ENCODE data around the gene PKHD1.

PKHD1 gene

GRCh38 chr6:51777618-51778017, 309.8 kb downstream of the PKHD1 start:
- no peak for DNase-seq

- DNase-seq: no peak
These were observed 311.2 kb downstream of the PKHD1 start for GRCh38 chr6:51775942-51776860.

GRCh38 chr6:51768087-51768486, 319.3 kb downstream of the PKHD1 start:
- no peak for DNase-seq

GRCh38 chr6:51765230-51765629, 322.2 kb downstream of the PKHD1 start:
- DNase-seq: no peak

- DNase-seq: peak in 1 of 2 experiments; percentile 25
These were observed 333.8 kb downstream of the PKHD1 start for GRCh38 chr6:51753635-51754034.

- DNase-seq: no peak
These were observed 343.4 kb downstream of the PKHD1 start for GRCh38 chr6:51743999-51744398.

- no peak for DNase-seq
These were observed 346.8 kb downstream of the PKHD1 start for GRCh38 chr6:51740658-51741057.

GRCh38 chr6:51738614-51739013, 348.8 kb downstream of the PKHD1 start:
- no peak for DNase-seq

- DNase-seq: no peak
These were observed 349.6 kb downstream of the PKHD1 start for GRCh38 chr6:51737580-51738360.

GRCh38 chr6:51725155-51725554, 362.3 kb downstream of the PKHD1 start:
- no peak for DNase-seq

GRCh38 chr6:51720327-51720726, 367.1 kb downstream of the PKHD1 start:
- no peak for DNase-seq

- no peak for DNase-seq
These were observed 368.1 kb downstream of the PKHD1 start for GRCh38 chr6:51719297-51719696.

- no peak for DNase-seq
These were observed 368.9 kb downstream of the PKHD1 start for GRCh38 chr6:51718533-51718932.

GRCh38 chr6:51717477-51717876, 369.9 kb downstream of the PKHD1 start:
- no peak for DNase-seq

- DNase-seq: peak; percentile 6 to 23
These were observed 375.5 kb downstream of the PKHD1 start for GRCh38 chr6:51711876-51712275.

- no peak for DNase-seq
These were observed 381.3 kb downstream of the PKHD1 start for GRCh38 chr6:51706086-51706485.

GRCh38 chr6:51704932-51705540, 382.4 kb downstream of the PKHD1 start:
- no peak for DNase-seq

GRCh38 chr6:51702851-51703250, 384.6 kb downstream of the PKHD1 start:
- DNase-seq: no peak

GRCh38 chr6:51684603-51685002, 402.8 kb downstream of the PKHD1 start:
- DNase-seq: no peak

GRCh38 chr6:51684038-51684437, 403.4 kb downstream of the PKHD1 start:
- DNase-seq: no peak

GRCh38 chr6:51678905-51679620, 408.4 kb downstream of the PKHD1 start:
- DNase-seq: no peak

- no peak for DNase-seq
These were observed 409.1 kb downstream of the PKHD1 start for GRCh38 chr6:51678274-51678673.

GRCh38 chr6:51675922-51676275, 411.5 kb downstream of the PKHD1 start:
- no peak for DNase-seq
